ENCODE data around the gene EPC1. TPM values are rescaled to one million over a fixed set of nuclear protein-coding genes. Genes with fewer than 3 reads are reported as not detected.

The EPC1 gene
- total and polyA plus RNA-seq, 9 of the 15 experiments (the other 6 are each of a cell fraction or from before 2014, with no cell fraction given) = 7.0 to 43.6 (median 16.1) TPM

DNA sequence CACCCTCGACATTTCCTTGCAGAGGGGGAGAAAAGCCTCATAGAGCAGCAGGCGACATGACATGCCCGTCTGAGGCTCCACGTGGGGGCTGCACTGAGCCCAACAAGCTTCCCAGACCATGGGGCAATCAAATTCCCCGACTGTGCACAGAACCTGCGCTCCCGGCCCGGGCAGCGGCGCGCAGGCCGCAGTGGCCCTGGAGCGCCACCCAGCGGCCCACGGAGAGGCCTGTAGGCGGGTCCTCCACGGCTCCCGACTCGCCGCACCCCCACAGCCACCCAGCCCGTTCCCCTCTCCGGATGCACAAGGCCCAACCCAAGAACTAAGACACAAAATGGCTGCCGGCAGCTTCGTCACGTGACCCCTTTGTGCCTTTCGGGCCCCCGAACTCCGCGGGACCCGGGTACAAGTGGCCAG, 816 bp downstream of the EPC1 start (continued):
- TF ChIP-seq, protein P1, sequence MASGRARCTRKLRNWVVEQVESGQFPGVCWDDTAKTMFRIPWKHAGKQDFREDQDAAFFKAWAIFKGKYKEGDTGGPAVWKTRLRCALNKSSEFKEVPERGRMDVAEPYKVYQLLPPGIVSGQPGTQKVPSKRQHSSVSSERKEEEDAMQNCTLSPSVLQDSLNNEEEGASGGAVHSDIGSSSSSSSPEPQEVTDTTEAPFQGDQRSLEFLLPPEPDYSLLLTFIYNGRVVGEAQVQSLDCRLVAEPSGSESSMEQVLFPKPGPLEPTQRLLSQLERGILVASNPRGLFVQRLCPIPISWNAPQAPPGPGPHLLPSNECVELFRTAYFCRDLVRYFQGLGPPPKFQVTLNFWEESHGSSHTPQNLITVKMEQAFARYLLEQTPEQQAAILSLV (tag; IDR thresholded peaks at IDR 0.05) = no peak
- TF ChIP-seq MCM5 (IDR thresholded peaks at IDR 0.05; ENCODE audit: low read depth) (no peak), KLF6 (CRISPR knock-in tag; IDR thresholded peaks at IDR 0.05; ENCODE audit: borderline replicate concordance) (peak; percentile 67; the same call in 1 of the 2 replicates), ZSCAN29 (IDR thresholded peaks at IDR 0.05) (no peak), RBBP5 (IDR thresholded peaks at IDR 0.05; ENCODE audit: borderline replicate concordance, insufficient read depth, low read length, poor library complexity, severe bottlenecking) (peak; percentile 63), ZNF57 (CRISPR knock-in tag; IDR thresholded peaks at IDR 0.05) (no peak), DMBX1 (CRISPR knock-in tag; IDR thresholded peaks at IDR 0.05; ENCODE audit: borderline replicate concordance) (no peak), KLF10 (CRISPR knock-in tag; IDR thresholded peaks at IDR 0.05) (no peak), SAFB (IDR thresholded peaks at IDR 0.05; ENCODE audit: borderline replicate concordance, low read depth, low read length) (peak; percentile 73), IRF1 (CRISPR knock-in tag; IDR thresholded peaks at IDR 0.05; ENCODE audit: borderline replicate concordance) (no peak), ZNF384 (IDR thresholded peaks at IDR 0.05; ENCODE audit: low read depth, low read length) (no peak), ZC3H11A (IDR thresholded peaks at IDR 0.05; ENCODE audit: low read depth, low read length) (no peak), ZNF592 (IDR thresholded peaks at IDR 0.05) (no peak), TEAD2 (tag; IDR thresholded peaks at IDR 0.05) (no peak)
- TF ChIP-seq, protein P2, sequence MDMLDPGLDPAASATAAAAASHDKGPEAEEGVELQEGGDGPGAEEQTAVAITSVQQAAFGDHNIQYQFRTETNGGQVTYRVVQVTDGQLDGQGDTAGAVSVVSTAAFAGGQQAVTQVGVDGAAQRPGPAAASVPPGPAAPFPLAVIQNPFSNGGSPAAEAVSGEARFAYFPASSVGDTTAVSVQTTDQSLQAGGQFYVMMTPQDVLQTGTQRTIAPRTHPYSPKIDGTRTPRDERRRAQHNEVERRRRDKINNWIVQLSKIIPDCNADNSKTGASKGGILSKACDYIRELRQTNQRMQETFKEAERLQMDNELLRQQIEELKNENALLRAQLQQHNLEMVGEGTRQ (CRISPR knock-in tag; IDR thresholded peaks at IDR 0.05) = peak; percentile 97
- TF ChIP-seq, protein P3, sequence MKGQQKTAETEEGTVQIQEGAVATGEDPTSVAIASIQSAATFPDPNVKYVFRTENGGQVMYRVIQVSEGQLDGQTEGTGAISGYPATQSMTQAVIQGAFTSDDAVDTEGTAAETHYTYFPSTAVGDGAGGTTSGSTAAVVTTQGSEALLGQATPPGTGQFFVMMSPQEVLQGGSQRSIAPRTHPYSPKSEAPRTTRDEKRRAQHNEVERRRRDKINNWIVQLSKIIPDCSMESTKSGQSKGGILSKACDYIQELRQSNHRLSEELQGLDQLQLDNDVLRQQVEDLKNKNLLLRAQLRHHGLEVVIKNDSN (CRISPR knock-in tag; IDR thresholded peaks at IDR 0.05) = peak; percentile 96
- TF ChIP-seq, protein P4, sequence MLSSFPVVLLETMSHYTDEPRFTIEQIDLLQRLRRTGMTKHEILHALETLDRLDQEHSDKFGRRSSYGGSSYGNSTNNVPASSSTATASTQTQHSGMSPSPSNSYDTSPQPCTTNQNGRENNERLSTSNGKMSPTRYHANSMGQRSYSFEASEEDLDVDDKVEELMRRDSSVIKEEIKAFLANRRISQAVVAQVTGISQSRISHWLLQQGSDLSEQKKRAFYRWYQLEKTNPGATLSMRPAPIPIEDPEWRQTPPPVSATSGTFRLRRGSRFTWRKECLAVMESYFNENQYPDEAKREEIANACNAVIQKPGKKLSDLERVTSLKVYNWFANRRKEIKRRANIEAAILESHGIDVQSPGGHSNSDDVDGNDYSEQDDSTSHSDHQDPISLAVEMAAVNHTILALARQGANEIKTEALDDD (IDR thresholded peaks at IDR 0.05) = no peak
- TF ChIP-seq, protein P5, sequence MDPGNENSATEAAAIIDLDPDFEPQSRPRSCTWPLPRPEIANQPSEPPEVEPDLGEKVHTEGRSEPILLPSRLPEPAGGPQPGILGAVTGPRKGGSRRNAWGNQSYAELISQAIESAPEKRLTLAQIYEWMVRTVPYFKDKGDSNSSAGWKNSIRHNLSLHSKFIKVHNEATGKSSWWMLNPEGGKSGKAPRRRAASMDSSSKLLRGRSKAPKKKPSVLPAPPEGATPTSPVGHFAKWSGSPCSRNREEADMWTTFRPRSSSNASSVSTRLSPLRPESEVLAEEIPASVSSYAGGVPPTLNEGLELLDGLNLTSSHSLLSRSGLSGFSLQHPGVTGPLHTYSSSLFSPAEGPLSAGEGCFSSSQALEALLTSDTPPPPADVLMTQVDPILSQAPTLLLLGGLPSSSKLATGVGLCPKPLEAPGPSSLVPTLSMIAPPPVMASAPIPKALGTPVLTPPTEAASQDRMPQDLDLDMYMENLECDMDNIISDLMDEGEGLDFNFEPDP (CRISPR knock-in tag; IDR thresholded peaks at IDR 0.05) = no peak

Measured in K562 (cell line).